ENCODE measurements around the gene PPAN. TPM values are rescaled to one million over a fixed set of nuclear protein-coding genes. Genes with fewer than 3 reads are reported as not detected.

The PPAN gene
- total RNA-seq, 4 donors from 2014 or later = 11.7 to 147 (median 24.7) TPM

- Histone ChIP-seq H3K36me3 (peaks cover 0 to 8% (median 0%) of the 10 kb centered on the region in 3 donors), H3K27me3 (no peaks in the 10 kb centered on the region), H3K4me3 (no peak overlapping the region), H3K4me1 (peaks cover 0 to 10% (median 6%) of the 10 kb centered on the region in 4 donors), H3K27ac (peak overlapping the region in 2 of 4 donors; percentile 21 to 75), H3K9me3 (no peaks in the 10 kb centered on the region)
- DNase-seq = no peak
- no peak for TF ChIP-seq POLR2A (IDR thresholded peaks at IDR 0.05)
Observed at GRCh38 chr19:10122045-10122444, 15.9 kb downstream of the PPAN start.

GRCh38 chr19:10124429-10124828 is 18.3 kb downstream of the PPAN start:
- no peak overlapping the region for H3K4me3 ChIP-seq
- no peak overlapping the region for H3K27ac ChIP-seq
- peaks cover 0 to 5% (median 0%) of the 10 kb centered on the region in 3 donors for H3K36me3 ChIP-seq
- DNase-seq = no peak
- H3K4me1 ChIP-seq = no peaks in the 10 kb centered on the region
- TF ChIP-seq CTCF (IDR thresholded peaks at IDR 0.05) (no peak), POLR2A (IDR thresholded peaks at IDR 0.05) (no peak)
- H3K9me3 ChIP-seq = no peaks in the 10 kb centered on the region
- no peaks in the 10 kb centered on the region for H3K27me3 ChIP-seq

- Histone ChIP-seq H3K27ac (no peak overlapping the region), H3K4me1 (no peaks in the 10 kb centered on the region), H3K36me3 (peaks cover 0 to 18% (median 0%) of the 10 kb centered on the region in 3 donors), H3K27me3 (no peaks in the 10 kb centered on the region), H3K4me3 (no peak overlapping the region), H3K9me3 (no peaks in the 10 kb centered on the region)
- no peak for TF ChIP-seq CTCF (IDR thresholded peaks at IDR 0.05)
- TF ChIP-seq POLR2A (IDR thresholded peaks at IDR 0.05) = no peak
- DNase-seq = no peak
Observed at GRCh38 chr19:10126213-10126639, 20.1 kb downstream of the PPAN start.

- no peaks in the 10 kb centered on the region for H3K9me3 ChIP-seq
- H3K4me3 ChIP-seq = no peak overlapping the region
- H3K4me1 ChIP-seq = no peaks in the 10 kb centered on the region
- no peak for TF ChIP-seq CTCF (IDR thresholded peaks at IDR 0.05)
- TF ChIP-seq POLR2A (IDR thresholded peaks at IDR 0.05) = no peak
- DNase-seq = no peak
- no peak overlapping the region for H3K27ac ChIP-seq
- peaks cover 0 to 79% (median 0%) of the 10 kb centered on the region in 3 donors for H3K36me3 ChIP-seq
- no peaks in the 10 kb centered on the region for H3K27me3 ChIP-seq
Observed at GRCh38 chr19:10132905-10133304, 26.7 kb downstream of the PPAN start.

GRCh38 chr19:10133596-10133995 is 27.4 kb downstream of the PPAN start:
- Histone ChIP-seq H3K4me1 (no peaks in the 10 kb centered on the region), H3K27me3 (no peaks in the 10 kb centered on the region), H3K4me3 (no peak overlapping the region), H3K27ac (no peak overlapping the region), H3K36me3 (peaks cover 0 to 80% (median 0%) of the 10 kb centered on the region in 3 donors), H3K9me3 (no peaks in the 10 kb centered on the region)
- no peak for DNase-seq
- TF ChIP-seq CTCF (IDR thresholded peaks at IDR 0.05) = no peak
- no peak for TF ChIP-seq POLR2A (IDR thresholded peaks at IDR 0.05)

- Histone ChIP-seq H3K4me1 (no peaks in the 10 kb centered on the region), H3K36me3 (peaks cover 0 to 83% (median 0%) of the 10 kb centered on the region in 3 donors), H3K27ac (no peak overlapping the region), H3K4me3 (no peak overlapping the region), H3K9me3 (no peaks in the 10 kb centered on the region), H3K27me3 (no peaks in the 10 kb centered on the region)
- TF ChIP-seq POLR2A (IDR thresholded peaks at IDR 0.05) (no peak), CTCF (IDR thresholded peaks at IDR 0.05) (no peak)
- DNase-seq = no peak
Observed at GRCh38 chr19:10134040-10134439, 27.9 kb downstream of the PPAN start.

All from Peyer's patch (tissue), 4 donors.